GM12878 (cell line): ENCODE measurements around the gene DUSP22. TPM values are rescaled to one million over a fixed set of nuclear protein-coding genes. Genes with fewer than 3 reads are reported as not detected.

Experiments used
- BCL11A ChIP-seq: IDR thresholded peaks from 2 replicates; pipeline ENCODE4 v1.6.1; 2011; ENCODE audit warnings: low read depth, low read length
- CEBPB ChIP-seq, 2 experiments: fragments of 150-350 bp in 1 of 2; IDR thresholded peaks; 2 replicates each; pipeline ENCODE4 v1.6.1; 2012 to 2014; ENCODE audit warnings: low read depth in 2 of 2, low read length in 2 of 2, borderline replicate concordance in 1 of 2, inconsistent platforms in 1 of 2
- CREM ChIP-seq: IDR thresholded peaks from 2 replicates; pipeline ENCODE4 v1.6.1; 2014; ENCODE audit warnings: antibody characterized with exemption, low read depth
- EGR1 ChIP-seq, 2 experiments: IDR thresholded peaks; 1 replicate in 1 of 2; 2 replicates in 1 of 2; pipeline ENCODE4 v1.6.1; 2011 to 2012; ENCODE audit warnings: low read depth in 2 of 2, low read length in 2 of 2, borderline replicate concordance in 1 of 2, mild to moderate bottlenecking in 1 of 2, moderate library complexity in 1 of 2
- ESRRA ChIP-seq: IDR thresholded peaks from 2 replicates; pipeline ENCODE4 v1.6.1; 2012; ENCODE audit warnings: mild to moderate bottlenecking, low read length, improper control_type of control experiment
- IKZF1 ChIP-seq: fragments of 450-650 bp; conservative IDR thresholded peaks from 2 replicates; pipeline ENCODE4 v1.6.1; 2017; ENCODE audit warnings: antibody characterized with exemption, mild to moderate bottlenecking
- IRF4 ChIP-seq: IDR thresholded peaks from 2 replicates; pipeline ENCODE4 v1.6.1; 2011; ENCODE audit warnings: low read depth, low read length
- NFYB ChIP-seq: IDR thresholded peaks from 2 replicates; pipeline ENCODE4 v1.6.1; 2011; ENCODE audit warnings: low read depth, mild to moderate bottlenecking, low read length, improper control_type of control experiment, moderate library complexity; ENCODE audit not compliant: insufficient read depth
- RAD21 ChIP-seq: IDR thresholded peaks from 2 replicates; pipeline ENCODE4 v1.6.1; 2011; ENCODE audit warnings: mild to moderate bottlenecking, low read depth, low read length, moderate library complexity; ENCODE audit not compliant: insufficient read depth
- RCOR1 ChIP-seq: conservative IDR thresholded peaks from 2 replicates; pipeline ENCODE4 v1.6.1; 2012; ENCODE audit warnings: low read depth, low read length, improper control_type of control experiment
- REST ChIP-seq: IDR thresholded peaks from 2 replicates; pipeline ENCODE4 v1.6.1; 2012; ENCODE audit warnings: mild to moderate bottlenecking, low read depth, low read length
- RFX5 ChIP-seq: IDR thresholded peaks from 2 replicates; pipeline ENCODE4 v1.6.1; 2011; ENCODE audit warnings: low read depth, low read length, improper control_type of control experiment
- TAF1 ChIP-seq: IDR thresholded peaks from 2 replicates; pipeline ENCODE4 v1.6.1; 2011; ENCODE audit warnings: mild to moderate bottlenecking, low read depth, low read length, borderline replicate concordance
- TARDBP ChIP-seq: IDR thresholded peaks from 2 replicates; pipeline ENCODE4 v1.6.1; 2016; ENCODE audit warnings: borderline replicate concordance
- TCF12 ChIP-seq: IDR thresholded peaks from 2 replicates; pipeline ENCODE4 v1.6.1; 2011; ENCODE audit warnings: low read depth, mild to moderate bottlenecking, low read length
- ZZZ3 ChIP-seq: IDR thresholded peaks from 2 replicates; pipeline ENCODE4 v1.6.1; 2011; ENCODE audit warnings: low read depth; ENCODE audit not compliant: control insufficient read depth, insufficient read length
- polyA plus RNA-seq, 11 experiments: library from polyadenylated mRNA; depleted of rRNA in 4 of 11; unstranded in 6 of 11; stranded (reverse) in 5 of 11; fragments of >200 nt; fragmentation: Nextera tagmentation in 4 of 11; fragmentation: Illumina TruSeq in 1 of 11; extraction: Ambion mirVana in 4 of 11; extraction: Trizol in 1 of 11; gene quantifications; 1 replicate in 1 of 11; 2 replicates in 10 of 11; pipeline versions ENCODE4 v1.2.1 to v1.2.3, GENCODE V29; 2011 to 2016; ENCODE audit warnings: inconsistent platforms in 2 of 11, missing spikeins in 2 of 11, low read depth in 1 of 11
- total RNA-seq, 4 experiments: library from RNA; depleted of rRNA in 3 of 4; stranded (reverse); fragments of >200 nt in 3 of 4; fragmentation: Illumina TruSeq in 1 of 4; extraction: Trizol in 1 of 4; gene quantifications; 2 replicates each; pipeline versions ENCODE4 v1.2.1 to v1.2.3, GENCODE V29; 2013 to 2021
- TF ChIP-seq, protein P1 (sequence below): fragments of 450-650 bp; IDR thresholded peaks from 2 replicates; pipeline ENCODE4 v1.6.1; 2017; ENCODE audit warnings: mild to moderate bottlenecking, moderate library complexity
- TF ChIP-seq, protein P2 (sequence below): IDR thresholded peaks from 2 replicates; pipeline ENCODE4 v1.6.1; 2012; ENCODE audit warnings: low read depth, low read length, improper control_type of control experiment
- TF ChIP-seq, protein P3 (sequence below): fragments of 450-650 bp; formaldehyde crosslinking; IDR thresholded peaks from 2 replicates; pipeline ENCODE4 v1.5.0; 2022; ENCODE audit warnings: mild to moderate bottlenecking, missing genetic modification characterization

Gene DUSP22
- total and polyA plus RNA-seq, 10 of the 15 experiments (the other 5 are each of a cell fraction or from before 2014, with no cell fraction given), result 78.9 to 156 (median 107) TPM

GRCh38 chr6:317448-318144 lies 25.3 kb downstream of the DUSP22 start (continued):
- no peak for TF ChIP-seq EGR1 (IDR thresholded peaks at IDR 0.05; ENCODE audit: borderline replicate concordance in 1 of 2, low read depth in 2 of 2, low read length in 2 of 2)
- peak; percentile 99 for TF ChIP-seq TCF12
- TF ChIP-seq NFYB, result no peak
- TF ChIP-seq TAF1, result peak; percentile 65
- no peak for TF ChIP-seq ESRRA
- no peak for TF ChIP-seq REST
- no peak for TF ChIP-seq TARDBP
- TF ChIP-seq, protein P1, sequence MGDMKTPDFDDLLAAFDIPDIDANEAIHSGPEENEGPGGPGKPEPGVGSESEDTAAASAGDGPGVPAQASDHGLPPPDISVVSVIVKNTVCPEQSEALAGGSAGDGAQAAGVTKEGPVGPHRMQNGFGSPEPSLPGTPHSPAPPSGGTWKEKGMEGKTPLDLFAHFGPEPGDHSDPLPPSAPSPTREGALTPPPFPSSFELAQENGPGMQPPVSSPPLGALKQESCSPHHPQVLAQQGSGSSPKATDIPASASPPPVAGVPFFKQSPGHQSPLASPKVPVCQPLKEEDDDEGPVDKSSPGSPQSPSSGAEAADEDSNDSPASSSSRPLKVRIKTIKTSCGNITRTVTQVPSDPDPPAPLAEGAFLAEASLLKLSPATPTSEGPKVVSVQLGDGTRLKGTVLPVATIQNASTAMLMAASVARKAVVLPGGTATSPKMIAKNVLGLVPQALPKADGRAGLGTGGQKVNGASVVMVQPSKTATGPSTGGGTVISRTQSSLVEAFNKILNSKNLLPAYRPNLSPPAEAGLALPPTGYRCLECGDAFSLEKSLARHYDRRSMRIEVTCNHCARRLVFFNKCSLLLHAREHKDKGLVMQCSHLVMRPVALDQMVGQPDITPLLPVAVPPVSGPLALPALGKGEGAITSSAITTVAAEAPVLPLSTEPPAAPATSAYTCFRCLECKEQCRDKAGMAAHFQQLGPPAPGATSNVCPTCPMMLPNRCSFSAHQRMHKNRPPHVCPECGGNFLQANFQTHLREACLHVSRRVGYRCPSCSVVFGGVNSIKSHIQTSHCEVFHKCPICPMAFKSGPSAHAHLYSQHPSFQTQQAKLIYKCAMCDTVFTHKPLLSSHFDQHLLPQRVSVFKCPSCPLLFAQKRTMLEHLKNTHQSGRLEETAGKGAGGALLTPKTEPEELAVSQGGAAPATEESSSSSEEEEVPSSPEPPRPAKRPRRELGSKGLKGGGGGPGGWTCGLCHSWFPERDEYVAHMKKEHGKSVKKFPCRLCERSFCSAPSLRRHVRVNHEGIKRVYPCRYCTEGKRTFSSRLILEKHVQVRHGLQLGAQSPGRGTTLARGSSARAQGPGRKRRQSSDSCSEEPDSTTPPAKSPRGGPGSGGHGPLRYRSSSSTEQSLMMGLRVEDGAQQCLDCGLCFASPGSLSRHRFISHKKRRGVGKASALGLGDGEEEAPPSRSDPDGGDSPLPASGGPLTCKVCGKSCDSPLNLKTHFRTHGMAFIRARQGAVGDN, result peak; percentile 91
- TF ChIP-seq IKZF1, result peak; percentile 99
- TF ChIP-seq CEBPB (IDR thresholded peaks at IDR 0.05; ENCODE audit: borderline replicate concordance in 1 of 2, low read depth in 2 of 2, low read length in 2 of 2), result no peak
- TF ChIP-seq, protein P2, sequence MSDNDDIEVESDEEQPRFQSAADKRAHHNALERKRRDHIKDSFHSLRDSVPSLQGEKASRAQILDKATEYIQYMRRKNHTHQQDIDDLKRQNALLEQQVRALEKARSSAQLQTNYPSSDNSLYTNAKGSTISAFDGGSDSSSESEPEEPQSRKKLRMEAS, result peak; percentile 11; the same call in 1 of the 2 replicates
- TF ChIP-seq ZZZ3, result no peak
- peak; percentile 85 for TF ChIP-seq IRF4
- TF ChIP-seq CREM, result no peak
- TF ChIP-seq, protein P3, sequence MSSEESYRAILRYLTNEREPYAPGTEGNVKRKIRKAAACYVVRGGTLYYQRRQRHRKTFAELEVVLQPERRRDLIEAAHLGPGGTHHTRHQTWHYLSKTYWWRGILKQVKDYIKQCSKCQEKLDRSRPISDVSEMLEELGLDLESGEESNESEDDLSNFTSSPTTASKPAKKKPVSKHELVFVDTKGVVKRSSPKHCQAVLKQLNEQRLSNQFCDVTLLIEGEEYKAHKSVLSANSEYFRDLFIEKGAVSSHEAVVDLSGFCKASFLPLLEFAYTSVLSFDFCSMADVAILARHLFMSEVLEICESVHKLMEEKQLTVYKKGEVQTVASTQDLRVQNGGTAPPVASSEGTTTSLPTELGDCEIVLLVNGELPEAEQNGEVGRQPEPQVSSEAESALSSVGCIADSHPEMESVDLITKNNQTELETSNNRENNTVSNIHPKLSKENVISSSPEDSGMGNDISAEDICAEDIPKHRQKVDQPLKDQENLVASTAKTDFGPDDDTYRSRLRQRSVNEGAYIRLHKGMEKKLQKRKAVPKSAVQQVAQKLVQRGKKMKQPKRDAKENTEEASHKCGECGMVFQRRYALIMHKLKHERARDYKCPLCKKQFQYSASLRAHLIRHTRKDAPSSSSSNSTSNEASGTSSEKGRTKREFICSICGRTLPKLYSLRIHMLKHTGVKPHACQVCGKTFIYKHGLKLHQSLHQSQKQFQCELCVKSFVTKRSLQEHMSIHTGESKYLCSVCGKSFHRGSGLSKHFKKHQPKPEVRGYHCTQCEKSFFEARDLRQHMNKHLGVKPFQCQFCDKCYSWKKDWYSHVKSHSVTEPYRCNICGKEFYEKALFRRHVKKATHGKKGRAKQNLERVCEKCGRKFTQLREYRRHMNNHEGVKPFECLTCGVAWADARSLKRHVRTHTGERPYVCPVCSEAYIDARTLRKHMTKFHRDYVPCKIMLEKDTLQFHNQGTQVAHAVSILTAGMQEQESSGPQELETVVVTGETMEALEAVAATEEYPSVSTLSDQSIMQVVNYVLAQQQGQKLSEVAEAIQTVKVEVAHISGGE, result no peak
- peak; percentile 96 for TF ChIP-seq RCOR1
- TF ChIP-seq RFX5, result no peak
- TF ChIP-seq RAD21, result no peak
- TF ChIP-seq BCL11A, result peak; percentile 100
